Measurements from ENCODE around the gene APC2.

Gene APC2

GRCh38 chr19:1473085-1473851 is 23.3 kb downstream of the APC2 start:
- Histone ChIP-seq H3K9ac (ENCODE audit: low read length) (no peak overlapping the region), H3K79me2 (ENCODE audit: low read length) (peaks cover 23% of the 10 kb centered on the region), H3K4me1 (ENCODE audit: low read length) (peaks cover 6% of the 10 kb centered on the region; the same call in 1 of the 2 replicates), H3K27me3 (ENCODE audit: low read depth, low read length) (no peaks in the 10 kb centered on the region), H3K4me3 (ENCODE audit: low read length) (no peak overlapping the region), H3K4me2 (ENCODE audit: low read length) (no peak overlapping the region), H3K36me3 (replicated peaks; ENCODE audit: low read depth, low read length) (peaks cover 17% of the 10 kb centered on the region), H3K27ac (ENCODE audit: low read length) (no peak overlapping the region), H2AFZ (ENCODE audit: low read depth, low read length) (no peak overlapping the region), H4K20me1 (ENCODE audit: insufficient read depth, low read length) (peaks cover 30% of the 10 kb centered on the region), H3K9me3 (ENCODE audit: insufficient read depth, low read length) (no peaks in the 10 kb centered on the region)
- TF ChIP-seq CTCF (IDR thresholded peaks at IDR 0.05; ENCODE audit: low read depth, low read length) = no peak
- no peak for TF ChIP-seq EZH2phosphoT487 (IDR thresholded peaks at IDR 0.05; ENCODE audit: low read depth)

GRCh38 chr19:1474011-1474764 is 24.3 kb downstream of the APC2 start:
- peaks cover 6% of the 10 kb centered on the region; the same call in 1 of the 2 replicates for H3K4me1 ChIP-seq (ENCODE audit: low read length)
- H3K4me3 ChIP-seq (ENCODE audit: low read length) = no peak overlapping the region
- H3K9ac ChIP-seq (ENCODE audit: low read length) = no peak overlapping the region
- no peaks in the 10 kb centered on the region for H3K27me3 ChIP-seq (ENCODE audit: low read depth, low read length)
- H2AFZ ChIP-seq (ENCODE audit: low read depth, low read length) = no peak overlapping the region
- no peaks in the 10 kb centered on the region for H3K9me3 ChIP-seq (ENCODE audit: insufficient read depth, low read length)
- peaks cover 30% of the 10 kb centered on the region for H4K20me1 ChIP-seq (ENCODE audit: insufficient read depth, low read length)
- TF ChIP-seq CTCF (IDR thresholded peaks at IDR 0.05; ENCODE audit: low read depth, low read length) (no peak), EZH2phosphoT487 (IDR thresholded peaks at IDR 0.05; ENCODE audit: low read depth) (no peak)
- H3K27ac ChIP-seq (ENCODE audit: low read length) = no peak overlapping the region
- H3K79me2 ChIP-seq (ENCODE audit: low read length) = peaks cover 30% of the 10 kb centered on the region
- H3K36me3 ChIP-seq (replicated peaks; ENCODE audit: low read depth, low read length) = peaks cover 17% of the 10 kb centered on the region
- H3K4me2 ChIP-seq (ENCODE audit: low read length) = no peak overlapping the region

- no peaks in the 10 kb centered on the region for H3K27me3 ChIP-seq (ENCODE audit: low read depth, low read length)
- no peak overlapping the region for H3K4me2 ChIP-seq (ENCODE audit: low read length)
- H3K79me2 ChIP-seq (ENCODE audit: low read length) = peaks cover 30% of the 10 kb centered on the region
- H3K4me1 ChIP-seq (ENCODE audit: low read length) = peaks cover 6% of the 10 kb centered on the region; the same call in 1 of the 2 replicates
- H3K9ac ChIP-seq (ENCODE audit: low read length) = no peak overlapping the region
- TF ChIP-seq EZH2phosphoT487 (IDR thresholded peaks at IDR 0.05; ENCODE audit: low read depth) = no peak
- TF ChIP-seq CTCF (IDR thresholded peaks at IDR 0.05; ENCODE audit: low read depth, low read length) = no peak
- H3K4me3 ChIP-seq (ENCODE audit: low read length) = no peak overlapping the region
- peaks cover 17% of the 10 kb centered on the region for H3K36me3 ChIP-seq (replicated peaks; ENCODE audit: low read depth, low read length)
- H4K20me1 ChIP-seq (ENCODE audit: insufficient read depth, low read length) = peaks cover 30% of the 10 kb centered on the region
- no peaks in the 10 kb centered on the region for H3K9me3 ChIP-seq (ENCODE audit: insufficient read depth, low read length)
- no peak overlapping the region for H2AFZ ChIP-seq (ENCODE audit: low read depth, low read length)
- no peak overlapping the region for H3K27ac ChIP-seq (ENCODE audit: low read length)
These were observed 24.9 kb downstream of the APC2 start for GRCh38 chr19:1474765-1475351.
